Mesendoderm (in vitro differentiated cells): ENCODE data around the gene PRKN.
A peak's percentile ranks its signal among the peaks of the same experiment; 100 is the strongest.

Source experiments
- DNase-seq: peaks from one replicate; pipeline ENCODE4 v3.0.0; 2013
- H2AK5ac ChIP-seq: 2 replicates; pipeline ENCODE4 v1.6.1; 2013; ENCODE audit warnings: low read length, inconsistent platforms
- H2BK120ac ChIP-seq: 2 replicates; pipeline ENCODE4 v1.6.1; 2013; ENCODE audit warnings: low read depth, mild to moderate bottlenecking, low read length, moderate library complexity, mixed read lengths
- H2BK15ac ChIP-seq: replicated peaks from 2 replicates; pipeline ENCODE4 v1.6.1; 2013; ENCODE audit warnings: low read depth, mild to moderate bottlenecking, moderate library complexity
- H2BK5ac ChIP-seq: 2 replicates; pipeline ENCODE4 v1.6.1; 2013; ENCODE audit warnings: low read length, inconsistent platforms
- H3K18ac ChIP-seq: 2 replicates; pipeline ENCODE4 v1.6.1; 2013; ENCODE audit warnings: mild to moderate bottlenecking, low read length, mixed read lengths
- H3K23ac ChIP-seq: one replicate; pipeline ENCODE4 v1.6.1; 2013; ENCODE audit warnings: low read length
- H3K27ac ChIP-seq: 2 replicates; pipeline ENCODE4 v1.5.1; 2013; ENCODE audit warnings: low read depth, mild to moderate bottlenecking, inconsistent platforms, low read length, moderate library complexity
- H3K27me3 ChIP-seq: 2 replicates; pipeline ENCODE4 v1.6.1; 2013; ENCODE audit warnings: low read length, control low read depth, mild to moderate bottlenecking, inconsistent platforms; ENCODE audit not compliant: insufficient read depth, poor library complexity
- H3K36me3 ChIP-seq: 2 replicates; pipeline ENCODE4 v1.6.1; 2013; ENCODE audit warnings: low read length, inconsistent platforms; ENCODE audit not compliant: control insufficient read depth, insufficient read depth
- H3K4ac ChIP-seq: one replicate; pipeline ENCODE4 v1.6.1; 2013; ENCODE audit warnings: low read depth, mild to moderate bottlenecking, low read length, moderate library complexity
- H3K4me1 ChIP-seq: 2 replicates; pipeline ENCODE4 v1.6.1; 2013; ENCODE audit warnings: low read depth, low read length, inconsistent platforms; ENCODE audit not compliant: control insufficient read depth
- H3K4me2 ChIP-seq: 2 replicates; pipeline ENCODE4 v1.6.1; 2013; ENCODE audit warnings: low read length
- H3K4me3 ChIP-seq: 2 replicates; pipeline ENCODE4 v1.5.1; 2013; ENCODE audit warnings: mild to moderate bottlenecking, low read length
- H3K56ac ChIP-seq: one replicate; pipeline ENCODE4 v1.6.1; 2013; ENCODE audit warnings: low read length
- H3K79me1 ChIP-seq: 2 replicates; pipeline ENCODE4 v1.6.1; 2013; ENCODE audit warnings: low read length, inconsistent platforms
- H3K79me2 ChIP-seq: 2 replicates; pipeline ENCODE4 v1.6.1; 2013; ENCODE audit warnings: mild to moderate bottlenecking, low read length; ENCODE audit not compliant: control insufficient read depth, insufficient read depth
- H3K9ac ChIP-seq: 2 replicates; pipeline ENCODE4 v1.6.1; 2013; ENCODE audit warnings: low read length, inconsistent platforms
- H4K5ac ChIP-seq: one replicate; pipeline ENCODE4 v1.6.1; 2013; ENCODE audit warnings: low read length
- H4K8ac ChIP-seq: one replicate; pipeline ENCODE4 v1.6.1; 2013; ENCODE audit warnings: low read depth, mild to moderate bottlenecking, control low read depth, low read length, moderate library complexity
- WGBS: extraction: QIAGEN DNeasy Blood & Tissue Kit; methylation state at CpG from one replicate; pipeline ENCODE4 v1.1.7; 2013; ENCODE audit warnings: low lambda C conversion rate, missing lambda C conversion rate; ENCODE audit not compliant: insufficient coverage; ENCODE audit errors: extremely low coverage; 5-methylcytosine and 5-hydroxymethylcytosine counted together

Gene PRKN

DNA sequence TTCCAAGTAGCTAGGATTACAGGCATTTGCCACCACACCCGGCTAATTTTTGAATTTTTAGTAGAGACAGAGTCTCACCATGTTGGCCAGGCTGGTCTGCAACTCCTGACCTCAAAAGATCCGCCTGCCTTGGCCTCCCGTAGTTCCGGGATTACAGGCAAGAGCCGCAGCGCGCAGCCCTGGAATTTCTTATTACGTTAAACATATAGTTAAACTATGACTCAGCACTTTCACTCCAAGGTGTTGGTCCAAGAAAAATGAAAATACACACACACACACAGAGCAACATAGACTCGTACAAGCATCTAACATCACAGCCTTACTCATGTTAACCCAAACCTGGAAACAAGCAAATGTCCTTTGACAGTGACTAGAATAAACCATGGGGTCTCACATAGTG is 663.9 kb downstream of the PRKN start:
- WGBS = no CpG with 5 or more reads among the region's 9 CpGs
- Histone ChIP-seq H3K9ac (no peak overlapping the region), H3K18ac (no peak overlapping the region), H3K79me2 (no peaks in the 10 kb centered on the region), H3K27me3 (no peaks in the 10 kb centered on the region), H3K27ac (no peak overlapping the region), H3K4me2 (no peak overlapping the region), H3K4me1 (no peaks in the 10 kb centered on the region), H3K79me1 (no peaks in the 10 kb centered on the region), H3K23ac (no peak overlapping the region), H3K36me3 (no peaks in the 10 kb centered on the region), H3K4me3 (no peak overlapping the region), H3K4ac (no peak overlapping the region), H2BK15ac (no peak overlapping the region), H2BK120ac (no peak overlapping the region), H4K8ac (no peak overlapping the region), H2BK5ac (no peak overlapping the region), H3K56ac (no peak overlapping the region), H2AK5ac (no peak overlapping the region), H4K5ac (no peak overlapping the region)
- DNase-seq = no peak

DNA sequence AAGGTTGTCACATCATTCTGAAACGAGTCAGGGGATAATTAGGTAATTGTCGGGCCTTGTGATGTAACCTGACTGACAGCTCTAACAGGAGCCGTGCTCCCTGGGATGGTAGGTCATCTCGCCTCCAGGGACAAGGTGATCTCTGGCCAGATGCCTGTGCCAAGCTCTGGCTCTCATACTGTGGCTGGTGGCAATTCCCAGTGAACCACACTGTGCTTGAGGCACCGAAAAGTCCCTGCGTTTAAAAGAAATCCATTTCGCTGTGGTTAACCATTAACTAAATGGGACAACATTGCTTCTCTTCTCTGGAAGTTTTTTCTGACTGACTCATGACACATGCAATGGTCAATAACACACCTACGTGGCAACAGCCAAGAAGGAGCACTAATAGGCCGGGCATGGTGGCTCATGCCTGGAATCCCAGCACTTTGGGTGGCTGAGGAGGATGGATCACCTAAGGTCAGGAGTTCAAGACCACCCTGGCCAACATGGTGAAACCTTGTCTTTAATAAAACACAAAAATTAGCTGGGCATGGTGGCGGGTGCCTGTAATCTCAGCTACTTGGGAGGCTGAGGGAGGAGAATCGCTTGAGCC is 669.2 kb downstream of the PRKN start:
- Histone ChIP-seq H3K79me1 (no peaks in the 10 kb centered on the region), H3K18ac (no peak overlapping the region), H3K36me3 (no peaks in the 10 kb centered on the region), H3K79me2 (no peaks in the 10 kb centered on the region), H3K23ac (no peak overlapping the region), H3K4me2 (no peak overlapping the region), H3K4me3 (no peak overlapping the region), H4K5ac (no peak overlapping the region), H2BK15ac (no peak overlapping the region), H3K4ac (no peak overlapping the region), H2BK120ac (no peak overlapping the region), H3K56ac (no peak overlapping the region), H3K27me3 (no peaks in the 10 kb centered on the region), H2BK5ac (no peak overlapping the region), H3K27ac (no peak overlapping the region), H3K9ac (no peak overlapping the region), H3K4me1 (no peaks in the 10 kb centered on the region), H4K8ac (no peak overlapping the region), H2AK5ac (no peak overlapping the region)
- WGBS = no CpG with 5 or more reads among the region's 11 CpGs
- DNase-seq = peak; percentile 6

DNA sequence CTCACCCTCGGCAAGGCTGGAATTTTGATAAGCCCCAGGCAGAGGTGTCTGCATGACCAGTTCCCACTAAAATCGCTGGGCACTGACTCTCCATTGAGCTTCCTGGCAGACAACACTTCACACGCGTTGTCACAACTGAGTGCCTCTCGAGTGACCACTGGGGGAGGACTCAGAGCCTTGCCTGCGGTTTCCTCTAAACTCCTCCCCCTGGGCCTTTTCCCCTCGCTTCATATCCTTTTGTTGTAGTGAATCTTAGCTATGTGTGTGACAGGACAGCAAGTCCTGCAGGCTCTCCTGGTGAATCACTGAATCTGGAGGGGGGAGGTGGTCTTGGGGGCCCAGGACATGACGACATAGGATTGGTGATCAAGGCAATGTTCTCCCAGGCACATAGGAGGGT is 670.8 kb downstream of the PRKN start:
- WGBS = no CpG with 5 or more reads among the region's 8 CpGs
- no peaks in the 10 kb centered on the region for H3K36me3 ChIP-seq
- no peak overlapping the region for H3K27ac ChIP-seq
- H2AK5ac ChIP-seq = no peak overlapping the region
- H2BK15ac ChIP-seq = no peak overlapping the region
- H3K56ac ChIP-seq = peak overlapping the region; percentile 30
- no peak overlapping the region for H3K23ac ChIP-seq
- no peak overlapping the region for H3K4me3 ChIP-seq
- no peak overlapping the region for H4K8ac ChIP-seq
- H4K5ac ChIP-seq = no peak overlapping the region
- H3K27me3 ChIP-seq = no peaks in the 10 kb centered on the region
- no peaks in the 10 kb centered on the region for H3K79me1 ChIP-seq
- H3K79me2 ChIP-seq = no peaks in the 10 kb centered on the region
- no peak overlapping the region for H3K4ac ChIP-seq
- no peak overlapping the region for H3K4me2 ChIP-seq
- DNase-seq = peak; percentile 81
- no peaks in the 10 kb centered on the region for H3K4me1 ChIP-seq
- H2BK5ac ChIP-seq = no peak overlapping the region
- no peak overlapping the region for H3K18ac ChIP-seq
- H3K9ac ChIP-seq = no peak overlapping the region
- no peak overlapping the region for H2BK120ac ChIP-seq

DNA sequence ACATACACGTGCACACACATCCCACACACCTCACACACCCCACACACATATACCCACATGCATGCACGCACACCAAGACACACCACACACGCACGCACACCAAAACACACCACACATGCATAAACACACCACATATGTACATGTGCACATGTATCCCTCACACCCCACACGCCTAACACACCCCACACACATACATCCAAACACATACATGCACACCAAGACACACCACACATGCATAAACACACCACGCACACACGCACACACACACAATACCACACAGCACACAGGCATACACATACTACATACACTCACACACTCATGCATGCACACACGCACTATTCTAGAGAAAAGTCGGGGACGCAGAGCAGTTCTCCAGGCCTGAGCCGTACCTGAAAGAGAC is 671.5 kb downstream of the PRKN start:
- H3K4me3 ChIP-seq = no peak overlapping the region
- H3K18ac ChIP-seq = no peak overlapping the region
- H2BK120ac ChIP-seq = no peak overlapping the region
- no peak overlapping the region for H3K27ac ChIP-seq
- no peaks in the 10 kb centered on the region for H3K79me1 ChIP-seq
- DNase-seq = no peak
- no peaks in the 10 kb centered on the region for H3K36me3 ChIP-seq
- H3K4me2 ChIP-seq = no peak overlapping the region
- no peaks in the 10 kb centered on the region for H3K27me3 ChIP-seq
- H4K8ac ChIP-seq = no peak overlapping the region
- H2BK5ac ChIP-seq = no peak overlapping the region
- no peak overlapping the region for H3K9ac ChIP-seq
- H3K4ac ChIP-seq = no peak overlapping the region
- no peaks in the 10 kb centered on the region for H3K79me2 ChIP-seq
- no peak overlapping the region for H4K5ac ChIP-seq
- 100% methylated on average over 4 of the region's 11 CpGs for WGBS
- H2AK5ac ChIP-seq = no peak overlapping the region
- no peak overlapping the region for H3K56ac ChIP-seq
- H3K23ac ChIP-seq = no peak overlapping the region
- no peak overlapping the region for H2BK15ac ChIP-seq
- H3K4me1 ChIP-seq = no peaks in the 10 kb centered on the region

DNA sequence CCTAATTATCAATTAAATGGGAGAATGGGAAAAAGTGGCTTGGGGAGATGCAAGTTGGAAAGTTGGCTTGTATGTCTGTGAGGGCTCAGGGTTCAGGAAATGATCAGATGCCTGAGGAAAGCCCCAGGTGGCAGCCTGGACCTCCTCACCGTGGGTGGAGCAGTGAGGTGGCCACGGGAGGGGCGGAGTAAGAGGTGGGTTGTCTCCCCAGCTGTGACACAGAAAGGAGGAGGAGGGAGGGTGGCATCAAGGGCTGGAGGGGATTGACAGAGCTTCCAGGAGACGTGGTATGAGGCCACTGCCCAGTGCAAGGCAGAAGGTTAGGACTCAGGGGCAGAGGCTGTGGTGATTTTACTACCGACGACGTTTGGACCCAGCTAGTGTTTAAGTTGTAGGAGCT is 672.2 kb downstream of the PRKN start:
- Histone ChIP-seq H3K4ac (no peak overlapping the region), H3K79me2 (no peaks in the 10 kb centered on the region), H2AK5ac (no peak overlapping the region), H3K18ac (no peak overlapping the region), H3K23ac (no peak overlapping the region), H4K8ac (no peak overlapping the region), H3K4me3 (no peak overlapping the region), H2BK15ac (no peak overlapping the region), H2BK5ac (no peak overlapping the region), H3K36me3 (no peaks in the 10 kb centered on the region), H3K56ac (no peak overlapping the region), H2BK120ac (no peak overlapping the region), H3K27me3 (no peaks in the 10 kb centered on the region), H3K27ac (no peak overlapping the region), H3K79me1 (no peaks in the 10 kb centered on the region), H3K4me1 (no peaks in the 10 kb centered on the region), H3K9ac (no peak overlapping the region), H4K5ac (no peak overlapping the region), H3K4me2 (no peak overlapping the region)
- DNase-seq = peak; percentile 18
- WGBS = no CpG with 5 or more reads among the region's 7 CpGs

DNA sequence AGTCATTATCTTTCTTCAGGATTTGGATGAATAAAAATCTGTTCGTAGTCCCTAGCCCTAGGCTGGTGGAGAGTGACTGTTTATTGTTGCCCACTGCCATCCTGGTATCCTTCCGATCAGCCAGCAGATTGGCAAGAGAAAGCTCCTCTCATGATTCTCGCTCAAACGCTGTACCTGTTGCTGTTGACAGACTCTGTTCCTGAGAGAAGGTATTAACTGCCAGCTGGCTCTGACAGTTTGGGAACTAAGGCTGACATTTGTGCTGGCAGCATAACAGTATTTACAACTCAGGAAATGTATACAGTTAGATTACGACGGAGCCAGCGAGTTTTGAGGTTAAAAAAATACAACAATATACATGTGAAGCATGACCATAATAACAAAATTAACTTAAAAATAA is 674.5 kb downstream of the PRKN start:
- no peak overlapping the region for H3K4ac ChIP-seq
- H4K5ac ChIP-seq = no peak overlapping the region
- H2AK5ac ChIP-seq = no peak overlapping the region
- no peaks in the 10 kb centered on the region for H3K79me1 ChIP-seq
- no peak overlapping the region for H2BK5ac ChIP-seq
- no peak overlapping the region for H4K8ac ChIP-seq
- no peaks in the 10 kb centered on the region for H3K79me2 ChIP-seq
- no peak overlapping the region for H3K18ac ChIP-seq
- H3K27me3 ChIP-seq = no peaks in the 10 kb centered on the region
- H2BK15ac ChIP-seq = no peak overlapping the region
- H3K9ac ChIP-seq = no peak overlapping the region
- H3K27ac ChIP-seq = no peak overlapping the region
- no peak overlapping the region for H3K4me2 ChIP-seq
- no peaks in the 10 kb centered on the region for H3K4me1 ChIP-seq
- no CpG with 5 or more reads among the region's 7 CpGs for WGBS
- H3K36me3 ChIP-seq = no peaks in the 10 kb centered on the region
- H3K23ac ChIP-seq = no peak overlapping the region
- no peak overlapping the region for H3K4me3 ChIP-seq
- no peak overlapping the region for H3K56ac ChIP-seq
- DNase-seq = no peak
- H2BK120ac ChIP-seq = no peak overlapping the region
